HFF-Myc (cell line): ENCODE results near the gene EPB41L4B.
"Not testable (repeated sequence)": the region's sequence is repeated elsewhere in the genome, so short reads cannot be mapped to it uniquely, and the experiment has no call there.

Experiments used
- DNase-seq: peaks from one replicate; pipeline ENCODE4 v3.0.0-alpha.2; 2011; ENCODE audit warnings: low read depth; ENCODE audit errors: extremely low read depth
- H3K4me3 ChIP-seq: replicated peaks from 2 replicates; pipeline ENCODE4 v1.5.1; 2011; ENCODE audit warnings: low read depth, mild to moderate bottlenecking, control low read depth, low read length
- CTCF ChIP-seq: IDR thresholded peaks from 2 replicates; pipeline ENCODE4 v1.5.1; 2012; ENCODE audit warnings: mild to moderate bottlenecking, low read depth, low read length, control low read depth; ENCODE audit errors: missing control alignments

Gene EPB41L4B

GRCh38 chr9:109320742-109321448 is at the start of gene EPB41L4B:
Gene EPB41L4B (minus strand): TSS chr9:109321059. CDS start chr9:109320446, 613 bp downstream.
- DNase-seq = peak; percentile 19
- H3K4me3 ChIP-seq = peak within 1 kb of the TSS; percentile 14; the same call in 1 of the 2 replicates
- peak; percentile 87 for TF ChIP-seq CTCF

GRCh38 chr9:109369285-109369684 is 48.4 kb upstream of the EPB41L4B start:
- DNase-seq = no peak
- no peak overlapping the region for H3K4me3 ChIP-seq
- no peak for TF ChIP-seq CTCF

- no peak for DNase-seq
- no peak for TF ChIP-seq CTCF
- H3K4me3 ChIP-seq = no peak overlapping the region
Observed at GRCh38 chr9:109360771-109361170, 39.9 kb upstream of the EPB41L4B start.

- H3K4me3 ChIP-seq, DNase-seq: not testable (repeated sequence)
Observed at GRCh38 chr9:109358968-109359603, 38.2 kb upstream of the EPB41L4B start.

GRCh38 chr9:109355564-109356297 is 34.9 kb upstream of the EPB41L4B start:
- no peak overlapping the region for H3K4me3 ChIP-seq
- TF ChIP-seq CTCF = no peak
- DNase-seq = no peak

GRCh38 chr9:109354190-109354589 is 33.3 kb upstream of the EPB41L4B start:
- no peak for TF ChIP-seq CTCF
- no peak overlapping the region for H3K4me3 ChIP-seq
- DNase-seq = no peak

- no peak overlapping the region for H3K4me3 ChIP-seq
- no peak for TF ChIP-seq CTCF
- DNase-seq = no peak
Observed at GRCh38 chr9:109351032-109351431, 30.2 kb upstream of the EPB41L4B start.
